Measurements from ENCODE around the gene ITGBL1. TPM values are rescaled to one million over a fixed set of nuclear protein-coding genes. Genes with fewer than 3 reads are reported as not detected.

The ITGBL1 gene
- total and polyA plus RNA-seq, 2 of the 4 experiments (the other 2 are of a cell fraction) = 22.2 to 24.2 TPM

- Histone ChIP-seq H3K23ac (ENCODE audit: low read depth, low read length) (peak overlapping the region; percentile 35; the same call in 1 of the 2 replicates), H3K18ac (ENCODE audit: low read depth, low read length) (peak overlapping the region; percentile 86; the same call in 1 of the 2 replicates), H3K27ac (ENCODE audit: insufficient read depth, low read length) (no peak overlapping the region), H3K4me3 (ENCODE audit: insufficient read depth, low read depth, low read length) (no peak overlapping the region), H3K4ac (ENCODE audit: low read depth, low read length) (peak overlapping the region; percentile 45; the same call in 1 of the 2 replicates), H2BK120ac (ENCODE audit: low read depth, low read length) (no peak overlapping the region), H4K8ac (ENCODE audit: low read depth in 2 of 2, low read length in 2 of 2) (no peak overlapping the region), H3K9ac (ENCODE audit: low read depth, low read length) (no peak overlapping the region), H3K79me1 (ENCODE audit: low read depth in 1 of 2, low read length in 2 of 2) (no peaks in the 10 kb centered on the region), H3K9me1 (ENCODE audit: insufficient read depth, low read length) (peaks cover 5% of the 10 kb centered on the region; the same call in 1 of the 2 replicates), H3K9me3 (ENCODE audit: control insufficient read depth, insufficient read depth, low read length) (no peaks in the 10 kb centered on the region), H2AFZ (replicated peaks; ENCODE audit: low read length, poor library complexity) (no peak overlapping the region), H3K14ac (replicated peaks; ENCODE audit: low read depth, low read length) (0 out of 2 replicates have a peak overlapping the region, but pooled peaks have one; percentile 50), H3K27me3 (ENCODE audit: control insufficient read depth, insufficient read depth, low read length) (no peaks in the 10 kb centered on the region), H3K4me1 (ENCODE audit: control insufficient read depth, insufficient read depth, low read length) (peaks cover 6% of the 10 kb centered on the region), H4K5ac (ENCODE audit: low read depth, low read length) (no peak overlapping the region; the same call in 1 of the 2 replicates), H3K56ac (ENCODE audit: extremely low read depth, insufficient read depth, low read length) (no peak overlapping the region), H2BK5ac (ENCODE audit: low read depth, low read length, poor library complexity, severe bottlenecking) (no peak overlapping the region), H4K91ac (ENCODE audit: insufficient read depth, low read depth, low read length) (no peak overlapping the region), H4K20me1 (ENCODE audit: insufficient read depth, low read length) (no peaks in the 10 kb centered on the region), H3K36me3 (ENCODE audit: control insufficient read depth, insufficient read depth, low read length) (no peaks in the 10 kb centered on the region), H3K4me2 (ENCODE audit: low read depth, low read length) (no peak overlapping the region; the same call in 1 of the 2 replicates), H2BK15ac (ENCODE audit: low read depth, low read length) (no peak overlapping the region), H2AK9ac (replicated peaks; ENCODE audit: low read depth, low read length, poor library complexity) (no peak overlapping the region), H2BK20ac (ENCODE audit: low read depth, low read length) (peak overlapping the region; percentile 16; the same call in 1 of the 2 replicates), H2AK5ac (ENCODE audit: low read depth, low read length) (peak overlapping the region; percentile 27; the same call in 1 of the 2 replicates)
- ATAC-seq (ENCODE audit: low read depth) (no peak), DNase-seq (no peak)
- intact Hi-C loops (cut with micrococcal nuclease) (no loop called here), in situ Hi-C loops (cut with MboI; ENCODE audit: low sequenced_read_pairs) (no loop called here), dilution Hi-C loops (cut with HindIII; ENCODE audit: low sequenced_read_pairs, unreplicated experiment) (no loop called here)
- ChIA-PET CTCF (no interaction called here), POLR2A (ENCODE audit: unreplicated experiment) (no interaction called here)
- no TSS peak for BruUV-seq (replicated peaks)
- TF ChIP-seq CTCF (conservative IDR thresholded peaks at IDR 0.05; ENCODE audit: low read depth, low read length) = no peak
- TF ChIP-seq CHD1 (IDR thresholded peaks at IDR 0.05; ENCODE audit: low read depth, low read length) = no peak
- no peak for TF ChIP-seq RFX5 (IDR thresholded peaks at IDR 0.05; ENCODE audit: low read depth, low read length)
- no peak for TF ChIP-seq POLR2A (IDR thresholded peaks at IDR 0.05; ENCODE audit: low read depth, low read length)
- TF ChIP-seq RAD21 (IDR thresholded peaks at IDR 0.05; ENCODE audit: low read length) = no peak
- TF ChIP-seq, protein P1, sequence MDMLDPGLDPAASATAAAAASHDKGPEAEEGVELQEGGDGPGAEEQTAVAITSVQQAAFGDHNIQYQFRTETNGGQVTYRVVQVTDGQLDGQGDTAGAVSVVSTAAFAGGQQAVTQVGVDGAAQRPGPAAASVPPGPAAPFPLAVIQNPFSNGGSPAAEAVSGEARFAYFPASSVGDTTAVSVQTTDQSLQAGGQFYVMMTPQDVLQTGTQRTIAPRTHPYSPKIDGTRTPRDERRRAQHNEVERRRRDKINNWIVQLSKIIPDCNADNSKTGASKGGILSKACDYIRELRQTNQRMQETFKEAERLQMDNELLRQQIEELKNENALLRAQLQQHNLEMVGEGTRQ (IDR thresholded peaks at IDR 0.05; ENCODE audit: low read depth, low read length) = no peak
- TF ChIP-seq CEBPB (IDR thresholded peaks at IDR 0.05; ENCODE audit: low read depth, low read length) = no peak
- TF ChIP-seq MAZ (IDR thresholded peaks at IDR 0.05; ENCODE audit: borderline replicate concordance, low read depth, low read length) = no peak
- no peak for TF ChIP-seq MXI1 (IDR thresholded peaks at IDR 0.05; ENCODE audit: borderline replicate concordance, low read depth, low read length)
- TF ChIP-seq BHLHE40 (IDR thresholded peaks at IDR 0.05; ENCODE audit: low read depth, low read length) = no peak
- no peak for TF ChIP-seq NFE2L2 (IDR thresholded peaks at IDR 0.05; ENCODE audit: low read depth, low read length)
- TF ChIP-seq SMC3 (IDR thresholded peaks at IDR 0.05; ENCODE audit: low read depth, low read length) = no peak
- TF ChIP-seq FOS (IDR thresholded peaks at IDR 0.05; ENCODE audit: low read depth, low read length) = no peak
Measured at GRCh38 chr13:101576977-101577376, 124.5 kb downstream of the ITGBL1 start.

All from IMR-90 (cell line).